Liver (tissue), 9 donors: ENCODE results near the gene ST6GALNAC3. TPM values are rescaled to one million over a fixed set of nuclear protein-coding genes. Genes with fewer than 3 reads are reported as not detected.

Experiments used
- DNase-seq: peaks from one replicate; pipeline ENCODE4 v3.0.0-alpha.2; 2017; ENCODE audit warnings: low spot score
- H3K27ac ChIP-seq, 2 donors: one replicate each; pipeline ENCODE4 v1.7.0; 2013; ENCODE audit warnings: inconsistent platforms in 2 of 2, low read length in 2 of 2, control low read depth in 1 of 2, low read depth in 1 of 2, mild to moderate bottlenecking in 1 of 2
- H3K27me3 ChIP-seq, 4 donors: one replicate each; pipeline versions ENCODE4 v1.6.1 to v1.7.0; 2013; ENCODE audit warnings: low read length in 3 of 4, inconsistent platforms in 1 of 4, mild to moderate bottlenecking in 1 of 4, moderate library complexity in 1 of 4; ENCODE audit not compliant: control insufficient read depth in 4 of 4, insufficient read depth in 4 of 4
- H3K36me3 ChIP-seq, 4 donors: one replicate each; pipeline versions ENCODE4 v1.6.1 to v1.7.0; 2013; ENCODE audit warnings: low read length in 3 of 4, mild to moderate bottlenecking in 3 of 4, low read depth in 1 of 4, moderate library complexity in 1 of 4; ENCODE audit not compliant: control insufficient read depth in 4 of 4, insufficient read depth in 3 of 4
- H3K4me1 ChIP-seq, 4 donors: one replicate each; pipeline versions ENCODE4 v1.6.1 to v1.7.0; 2013; ENCODE audit warnings: low read length in 3 of 4, mild to moderate bottlenecking in 3 of 4, moderate library complexity in 1 of 4; ENCODE audit not compliant: control insufficient read depth in 4 of 4, insufficient read depth in 4 of 4
- H3K4me3 ChIP-seq, 3 donors: one replicate each; pipeline versions ENCODE4 v1.6.1 to v1.7.0; 2013; ENCODE audit warnings: low read length in 3 of 3, control low read depth in 1 of 3, low read depth in 1 of 3, mild to moderate bottlenecking in 1 of 3
- H3K9ac ChIP-seq, 2 donors: one replicate each; pipeline ENCODE4 v1.7.0; 2013; ENCODE audit warnings: low read length in 2 of 2, mild to moderate bottlenecking in 2 of 2, moderate library complexity in 2 of 2, control low read depth in 1 of 2, low read depth in 1 of 2
- H3K9me3 ChIP-seq, 4 donors: one replicate each; pipeline versions ENCODE4 v1.6.1 to v1.7.0; 2013; ENCODE audit warnings: low read length in 3 of 4; ENCODE audit not compliant: control insufficient read depth in 4 of 4
- ATF3 ChIP-seq: IDR thresholded peaks from 2 replicates; pipeline ENCODE4 v1.6.1; 2016; ENCODE audit warnings: antibody characterized with exemption
- FOXA2 ChIP-seq: IDR thresholded peaks from 2 replicates; pipeline ENCODE4 v1.6.1; 2016; ENCODE audit warnings: antibody characterized with exemption
- GABPA ChIP-seq, 2 donors: IDR thresholded peaks in 1 of 2; conservative IDR thresholded peaks in 1 of 2; 2 replicates each; pipeline ENCODE4 v1.6.1; 2016; ENCODE audit warnings: antibody characterized with exemption in 2 of 2, mild to moderate bottlenecking in 1 of 2, moderate library complexity in 1 of 2
- HNF4G ChIP-seq: IDR thresholded peaks from 2 replicates; pipeline ENCODE4 v1.6.1; 2016; ENCODE audit warnings: antibody characterized with exemption
- JUND ChIP-seq, 2 donors: IDR thresholded peaks; 2 replicates each; pipeline ENCODE4 v1.6.1; 2016; ENCODE audit warnings: antibody characterized with exemption in 2 of 2
- NR2F2 ChIP-seq: IDR thresholded peaks from 2 replicates; pipeline ENCODE4 v1.6.1; 2016; ENCODE audit warnings: antibody characterized with exemption
- RAD21 ChIP-seq, 2 donors: IDR thresholded peaks; 2 replicates each; pipeline ENCODE4 v1.6.1; 2016; ENCODE audit warnings: antibody characterized with exemption in 2 of 2, mild to moderate bottlenecking in 2 of 2
- REST ChIP-seq: IDR thresholded peaks from 2 replicates; pipeline ENCODE4 v1.6.1; 2016; ENCODE audit warnings: antibody characterized with exemption, mild to moderate bottlenecking
- RXRA ChIP-seq, 2 donors: IDR thresholded peaks; 2 replicates each; pipeline ENCODE4 v1.6.1; 2017 to 2018; ENCODE audit warnings: antibody characterized with exemption in 2 of 2, mild to moderate bottlenecking in 1 of 2
- SP1 ChIP-seq: IDR thresholded peaks from 2 replicates; pipeline ENCODE4 v1.6.1; 2018; ENCODE audit warnings: antibody characterized with exemption, mild to moderate bottlenecking
- YY1 ChIP-seq: IDR thresholded peaks from 2 replicates; pipeline ENCODE4 v1.6.1; 2016; ENCODE audit warnings: antibody characterized with exemption, mild to moderate bottlenecking
- ZBTB33 ChIP-seq: IDR thresholded peaks from 2 replicates; pipeline ENCODE4 v1.6.1; 2016; ENCODE audit warnings: antibody characterized with exemption
- WGBS: extraction: QIAGEN DNeasy Blood & Tissue Kit; methylation state at CpG from one replicate; pipeline ENCODE4 v1.1.7; 2013; 5-methylcytosine and 5-hydroxymethylcytosine counted together
- polyA plus RNA-seq, 2 donors: library from polyadenylated mRNA; stranded (reverse) in 1 of 2; unstranded in 1 of 2; fragments of 200-250 nt in 1 of 2; fragments of >200 nt in 1 of 2; fragmentation: Nextera tagmentation in 1 of 2; extraction: Ambion mirVana in 1 of 2; gene quantifications; one replicate each; pipeline versions ENCODE4 v1.2.1 to v1.2.3, GENCODE V29; 2013 to 2015
- total RNA-seq, 2 donors: library from RNA; depleted of rRNA; stranded (reverse); fragments of >200 nt; gene quantifications; one replicate each; pipeline ENCODE4 v1.2.3, GENCODE V29; 2014
- donor health status: healthy.
- donor health status: healthy.
- donor health status: healthy.
- donor health status: healthy.
- donor health status: healthy.

The ST6GALNAC3 gene
- total and polyA plus RNA-seq, 4 donors = 1.2 to 5.0 (median 3.2) TPM

- no peak for TF ChIP-seq YY1
- TF ChIP-seq SP1 = no peak
- no peak for TF ChIP-seq RAD21 (IDR thresholded peaks at IDR 0.05)
- TF ChIP-seq RXRA (IDR thresholded peaks at IDR 0.05) = no peak
- no peak for TF ChIP-seq REST
- TF ChIP-seq ZBTB33 = no peak
- no peak for TF ChIP-seq NR2F2
- TF ChIP-seq JUND (IDR thresholded peaks at IDR 0.05) = no peak
- TF ChIP-seq GABPA (IDR thresholded peaks at IDR 0.05 in 1 of 2, conservative IDR thresholded peaks at IDR 0.05 in 1 of 2) = no peak
- no peak for TF ChIP-seq FOXA2
- TF ChIP-seq HNF4G = no peak
- Histone ChIP-seq H3K9ac (no peak overlapping the region), H3K9me3 (no peaks in the 10 kb centered on the region), H3K36me3 (no peaks in the 10 kb centered on the region), H3K4me1 (no peaks in the 10 kb centered on the region), H3K27me3 (no peaks in the 10 kb centered on the region), H3K27ac (no peak overlapping the region), H3K4me3 (no peak overlapping the region)
- DNase-seq = no peak
- WGBS = 86% methylated on average over 6 of the region's 6 CpGs
Observed at GRCh38 chr1:76568573-76569238, 494.2 kb downstream of the ST6GALNAC3 start.

DNA sequence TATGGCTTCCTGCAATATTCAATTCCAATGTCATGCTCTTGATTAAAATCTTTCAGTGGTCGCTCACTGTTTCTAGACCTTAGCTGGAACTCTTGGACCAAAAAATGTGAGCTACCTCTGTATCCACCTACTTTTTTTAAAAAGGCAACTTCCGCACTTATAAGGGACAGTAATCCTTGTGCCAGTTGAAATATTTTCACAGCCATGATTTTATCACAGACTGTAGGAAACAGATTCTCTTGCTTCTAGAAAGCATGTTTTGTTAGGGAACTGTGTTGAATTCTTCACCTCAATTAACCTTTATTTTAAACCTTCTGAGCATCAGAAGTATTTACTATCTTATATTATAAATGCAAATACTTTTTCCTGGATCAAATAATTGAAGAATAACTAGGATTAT, 496.7 kb downstream of the ST6GALNAC3 start:
- Histone ChIP-seq H3K4me3 (no peak overlapping the region), H3K27ac (no peak overlapping the region), H3K9me3 (no peaks in the 10 kb centered on the region), H3K27me3 (no peaks in the 10 kb centered on the region), H3K36me3 (no peaks in the 10 kb centered on the region), H3K9ac (no peak overlapping the region), H3K4me1 (no peaks in the 10 kb centered on the region)
- TF ChIP-seq YY1 = no peak
- no peak for TF ChIP-seq RAD21 (IDR thresholded peaks at IDR 0.05)
- TF ChIP-seq ATF3 = no peak
- no peak for TF ChIP-seq GABPA (IDR thresholded peaks at IDR 0.05 in 1 of 2, conservative IDR thresholded peaks at IDR 0.05 in 1 of 2)
- no peak for TF ChIP-seq ZBTB33
- WGBS = 92% methylated on average over 2 of the region's 2 CpGs
- no peak for DNase-seq
